ENCODE measurements around the gene HMGXB3. TPM values are rescaled to one million over a fixed set of nuclear protein-coding genes. Genes with fewer than 3 reads are reported as not detected.

The HMGXB3 gene
- total and polyA plus RNA-seq, 2 of the 13 experiments (the other 11 are each of a cell fraction or from before 2014, with no cell fraction given): 18.8 to 23.8 TPM

DNA sequence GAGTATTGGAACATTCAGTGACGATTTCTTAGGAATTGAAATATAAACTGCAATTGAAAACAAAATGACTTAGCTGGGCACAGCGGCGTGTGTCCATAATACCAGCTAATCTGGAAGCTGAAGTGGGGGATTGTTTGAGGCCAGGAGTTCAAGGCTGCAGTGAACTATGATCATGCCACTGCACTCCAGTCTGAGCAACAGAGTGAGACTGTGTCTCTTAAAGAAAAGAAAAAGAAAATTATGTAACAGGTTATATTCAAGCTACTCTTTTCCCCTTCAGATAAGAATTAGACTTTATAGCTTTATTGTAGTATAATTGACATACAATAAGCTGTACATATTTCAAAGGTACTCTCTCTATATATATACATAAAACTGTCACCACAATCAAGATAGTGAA lies 33.6 kb upstream of the HMGXB3 start (continued):
- TF ChIP-seq ZNF609 (CRISPR knock-in tag; IDR thresholded peaks at IDR 0.05; ENCODE audit: borderline replicate concordance): no peak
- TF ChIP-seq MIXL1 (CRISPR knock-in tag; IDR thresholded peaks at IDR 0.05): no peak
- TF ChIP-seq ZNF75D (CRISPR knock-in tag; IDR thresholded peaks at IDR 0.05; ENCODE audit: borderline replicate concordance): no peak
- TF ChIP-seq, protein P1, sequence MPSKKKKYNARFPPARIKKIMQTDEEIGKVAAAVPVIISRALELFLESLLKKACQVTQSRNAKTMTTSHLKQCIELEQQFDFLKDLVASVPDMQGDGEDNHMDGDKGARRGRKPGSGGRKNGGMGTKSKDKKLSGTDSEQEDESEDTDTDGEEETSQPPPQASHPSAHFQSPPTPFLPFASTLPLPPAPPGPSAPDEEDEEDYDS (CRISPR knock-in tag; IDR thresholded peaks at IDR 0.05): no peak
- no peak for TF ChIP-seq ZNF749 (CRISPR knock-in tag; IDR thresholded peaks at IDR 0.05; ENCODE audit: borderline replicate concordance)
- no peak for TF ChIP-seq CBX1 (IDR thresholded peaks at IDR 0.05; ENCODE audit: low read depth)
- TF ChIP-seq ZNF777 (CRISPR knock-in tag; IDR thresholded peaks at IDR 0.05): no peak
- TF ChIP-seq ZNF841 (CRISPR knock-in tag; IDR thresholded peaks at IDR 0.05; ENCODE audit: borderline replicate concordance): no peak
- TF ChIP-seq MAFK (conservative IDR thresholded peaks at IDR 0.05 in 1 of 2, IDR thresholded peaks at IDR 0.05 in 1 of 2; ENCODE audit: low read length in 2 of 2): no peak
- TF ChIP-seq BHLHE40 (IDR thresholded peaks at IDR 0.05; ENCODE audit: low read length): no peak
